ENCODE results near the gene LGR5. TPM values are rescaled to one million over a fixed set of nuclear protein-coding genes. Genes with fewer than 3 reads are reported as not detected.

LGR5 gene
- total and polyA plus RNA-seq, 2 donors (not counting 3 experiments of a cell fraction or from before 2014, with no cell fraction given): not detected

GRCh38 chr12:71589478-71589881, 149.9 kb downstream of the LGR5 start:
- CTCF ChIA-PET: no interaction called here
- Histone ChIP-seq H3K9ac (replicated peaks; ENCODE audit: extremely low read depth, insufficient read depth, low read length) (no peak overlapping the region), H2AFZ (ENCODE audit: low read depth, low read length) (no peak overlapping the region), H3K4me3 (replicated peaks in 1 of 3; ENCODE audit: insufficient read depth in 1 of 3, low read depth in 1 of 3, low read length in 3 of 3) (no peak overlapping the region), H3K9me3 (replicated peaks; ENCODE audit: control insufficient read depth, insufficient read depth, low read length) (no peaks in the 10 kb centered on the region), H3K27me3 (ENCODE audit: control insufficient read depth in 2 of 2, insufficient read depth in 2 of 2, low read length in 2 of 2) (peaks cover 10 to 18% of the 10 kb centered on the region in 2 experiments), H3K4me2 (ENCODE audit: insufficient read depth, low read length) (no peak overlapping the region), H3K79me2 (ENCODE audit: control insufficient read depth, insufficient read depth, low read length) (no peaks in the 10 kb centered on the region), H3K9me1 (replicated peaks; ENCODE audit: control insufficient read depth, extremely low read depth, insufficient read depth, low read length) (no peaks in the 10 kb centered on the region), H3K27ac (ENCODE audit: insufficient read depth, low read depth, low read length) (no peak overlapping the region), H3K36me3 (ENCODE audit: control insufficient read depth in 2 of 2, extremely low read depth in 1 of 2, insufficient read depth in 2 of 2, low read length in 2 of 2) (no peaks in the 10 kb centered on the region), H4K20me1 (replicated peaks; ENCODE audit: control insufficient read depth, extremely low read depth, insufficient read depth, low read length) (no peaks in the 10 kb centered on the region), H3K4me1 (ENCODE audit: control insufficient read depth, extremely low read depth, insufficient read depth, low read length) (no peaks in the 10 kb centered on the region)
- BruUV-seq (replicated peaks): no TSS peak
- dilution Hi-C loops (cut with MboI; ENCODE audit: extremely low pct_ligation_motif_present, low sequenced_read_pairs): no loop called here
- TF ChIP-seq MAX (IDR thresholded peaks at IDR 0.05; ENCODE audit: insufficient read depth, insufficient read length) (no peak), EZH2 (IDR thresholded peaks at IDR 0.05; ENCODE audit: borderline replicate concordance, low read depth, low read length, severe bottlenecking) (no peak), POLR2AphosphoS5 (IDR thresholded peaks at IDR 0.05; ENCODE audit: insufficient read depth, low read depth, low read length) (no peak), POLR2A (IDR thresholded peaks at IDR 0.05; ENCODE audit: low read depth, low read length) (no peak), FOS (IDR thresholded peaks at IDR 0.05; ENCODE audit: borderline replicate concordance, insufficient read depth, low read length) (no peak), GATA2 (IDR thresholded peaks at IDR 0.05; ENCODE audit: insufficient read depth, insufficient read length, low read depth, low read length) (no peak), JUN (IDR thresholded peaks at IDR 0.05; ENCODE audit: borderline replicate concordance, insufficient read depth, insufficient read length, low read depth) (no peak), MYC (IDR thresholded peaks at IDR 0.05; ENCODE audit: low read depth, low read length) (no peak), CTCF (IDR thresholded peaks at IDR 0.05; ENCODE audit: extremely low read depth in 1 of 2, insufficient read depth in 1 of 2, low read depth in 1 of 2, low read length in 2 of 2) (no peak)
- FAIRE-seq (no peak), DNase-seq (ENCODE audit: low read depth, low spot score) (no peak)
- POLR2A ChIA-PET: no interaction called here
- intact Hi-C loops (cut with micrococcal nuclease): no loop called here

Data from endothelial cell of umbilical vein (primary cell).